GM06990 (cell line): ENCODE data around the gene CST5.
"Not testable (repeated sequence)": the region's sequence is repeated elsewhere in the genome, so short reads cannot be mapped to it uniquely, and the experiment has no call there.

Experiments
- DNase-seq: peaks from one replicate; pipeline ENCODE4 v3.0.0-alpha.2; 2011; ENCODE audit not compliant: insufficient read length; ENCODE audit errors: extremely low read depth
- H3K27me3 ChIP-seq: replicated peaks from 2 replicates; pipeline ENCODE4 v1.6.0; 2011; ENCODE audit warnings: low read length; ENCODE audit not compliant: control insufficient read depth, insufficient read depth
- H3K36me3 ChIP-seq: 2 replicates; pipeline ENCODE4 v1.5.1; 2011; ENCODE audit warnings: low read length; ENCODE audit not compliant: control insufficient read depth, insufficient read depth
- H3K4me3 ChIP-seq: replicated peaks from 2 replicates; pipeline ENCODE4 v1.5.1; 2011; ENCODE audit warnings: low read depth, mild to moderate bottlenecking, control low read depth, low read length
- TF ChIP-seq, protein P1 (sequence below): IDR thresholded peaks from 2 replicates; pipeline ENCODE4 v1.5.1; 2011; ENCODE audit warnings: low read length, control low read depth, mild to moderate bottlenecking, inconsistent platforms; ENCODE audit not compliant: insufficient read depth, poor library complexity, severe bottlenecking

Gene CST5

DNA sequence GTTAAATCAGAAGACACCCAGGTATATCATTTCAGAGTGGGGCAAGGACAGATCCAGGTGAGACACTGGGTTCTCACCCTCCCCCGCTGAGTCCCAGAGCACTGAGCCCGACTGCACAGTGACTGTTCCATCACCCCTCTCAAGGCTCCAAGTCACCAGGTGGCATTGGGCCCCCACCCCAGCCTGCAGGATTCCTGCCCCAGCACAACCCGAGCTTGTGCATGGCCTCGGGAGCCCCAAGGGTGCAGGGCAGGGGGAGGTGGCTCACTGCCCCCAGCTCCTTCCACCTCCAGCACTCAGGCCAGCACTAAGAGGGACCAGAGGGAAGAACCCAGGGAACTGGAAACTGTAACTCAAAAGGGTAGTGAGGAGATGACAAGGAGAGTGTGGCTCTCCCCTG is 39.3 kb upstream of the CST5 start:
- TF ChIP-seq, protein P1, sequence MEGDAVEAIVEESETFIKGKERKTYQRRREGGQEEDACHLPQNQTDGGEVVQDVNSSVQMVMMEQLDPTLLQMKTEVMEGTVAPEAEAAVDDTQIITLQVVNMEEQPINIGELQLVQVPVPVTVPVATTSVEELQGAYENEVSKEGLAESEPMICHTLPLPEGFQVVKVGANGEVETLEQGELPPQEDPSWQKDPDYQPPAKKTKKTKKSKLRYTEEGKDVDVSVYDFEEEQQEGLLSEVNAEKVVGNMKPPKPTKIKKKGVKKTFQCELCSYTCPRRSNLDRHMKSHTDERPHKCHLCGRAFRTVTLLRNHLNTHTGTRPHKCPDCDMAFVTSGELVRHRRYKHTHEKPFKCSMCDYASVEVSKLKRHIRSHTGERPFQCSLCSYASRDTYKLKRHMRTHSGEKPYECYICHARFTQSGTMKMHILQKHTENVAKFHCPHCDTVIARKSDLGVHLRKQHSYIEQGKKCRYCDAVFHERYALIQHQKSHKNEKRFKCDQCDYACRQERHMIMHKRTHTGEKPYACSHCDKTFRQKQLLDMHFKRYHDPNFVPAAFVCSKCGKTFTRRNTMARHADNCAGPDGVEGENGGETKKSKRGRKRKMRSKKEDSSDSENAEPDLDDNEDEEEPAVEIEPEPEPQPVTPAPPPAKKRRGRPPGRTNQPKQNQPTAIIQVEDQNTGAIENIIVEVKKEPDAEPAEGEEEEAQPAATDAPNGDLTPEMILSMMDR: no peak
- H3K36me3 ChIP-seq: no peaks in the 10 kb centered on the region
- no peaks in the 10 kb centered on the region; the same call in 1 of the 2 replicates for H3K27me3 ChIP-seq
- DNase-seq: no peak
- no peak overlapping the region for H3K4me3 ChIP-seq

DNA sequence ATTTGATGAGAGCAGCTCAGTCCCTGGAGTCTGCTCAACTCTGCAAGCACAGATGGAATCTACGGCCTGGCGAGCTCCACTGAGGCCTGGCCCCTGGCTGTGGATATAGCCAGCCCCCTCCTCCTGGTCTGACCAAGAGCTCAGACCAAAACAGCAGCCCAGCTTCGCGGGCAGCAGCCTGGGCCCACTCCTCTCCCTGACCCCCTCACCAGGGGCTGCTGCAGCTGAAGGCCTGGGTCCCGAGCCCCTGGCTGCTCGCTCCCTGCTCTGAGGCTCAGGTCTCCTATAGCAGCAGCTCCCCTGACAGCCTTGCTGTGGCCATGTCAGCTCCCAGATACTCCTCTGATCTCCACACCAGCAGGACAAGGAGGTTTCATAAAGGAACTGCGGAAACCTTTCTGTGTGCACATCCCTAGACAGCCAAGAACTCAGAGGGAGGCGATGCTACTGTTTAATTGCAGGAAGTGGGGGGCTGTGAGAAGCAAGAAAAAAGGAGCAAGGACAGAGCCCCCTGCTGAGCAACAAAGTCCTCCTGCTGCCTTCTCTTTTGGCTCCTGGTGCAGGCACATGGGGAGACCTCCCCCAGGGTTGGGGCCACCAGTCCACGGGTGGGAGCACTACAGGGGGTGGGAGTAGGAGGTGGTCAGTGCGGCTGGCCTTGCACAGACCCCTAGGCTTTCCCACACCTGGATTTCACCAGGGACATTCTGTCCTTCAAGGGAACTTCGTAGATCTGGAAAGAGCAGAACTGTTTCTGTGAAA is 38.7 kb upstream of the CST5 start:
- TF ChIP-seq, protein P1: no peak
- DNase-seq: no peak
- no peaks in the 10 kb centered on the region; the same call in 1 of the 2 replicates for H3K27me3 ChIP-seq
- H3K4me3 ChIP-seq: no peak overlapping the region
- H3K36me3 ChIP-seq: no peaks in the 10 kb centered on the region

DNA sequence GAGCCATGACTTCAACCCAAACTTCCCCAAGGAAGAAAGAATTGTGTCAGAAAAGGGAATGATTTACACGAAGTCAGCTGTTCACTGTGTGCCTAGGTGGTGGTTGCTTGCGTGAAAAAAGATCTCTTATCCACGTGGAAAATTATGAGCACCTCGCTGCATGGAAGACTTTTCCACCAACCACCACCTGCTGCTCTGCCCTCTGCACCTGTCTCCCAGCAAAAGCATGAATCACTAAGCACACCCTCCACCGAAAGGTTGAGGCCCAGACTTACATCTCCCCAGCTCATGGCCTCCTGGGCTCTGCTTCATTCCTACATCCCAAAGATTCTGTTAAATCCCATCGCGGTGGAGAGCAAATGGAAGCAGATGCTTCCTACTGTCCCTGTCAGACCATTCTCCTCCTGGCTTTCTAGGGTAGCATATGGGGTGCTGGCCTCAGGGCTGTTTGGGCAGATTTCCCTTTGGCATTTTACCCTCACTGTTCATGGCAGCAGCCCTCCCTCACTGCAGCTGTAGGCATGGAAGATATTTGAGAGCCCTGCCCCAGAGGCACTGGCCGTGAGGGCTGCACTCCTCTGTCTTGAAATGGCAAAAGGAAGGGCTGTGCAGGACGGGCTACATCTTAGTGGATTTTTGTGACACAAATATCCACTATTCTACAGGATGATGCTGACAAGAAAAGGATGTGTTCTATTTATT is 37.6 kb upstream of the CST5 start:
- Histone ChIP-seq H3K4me3 (no peak overlapping the region), H3K27me3 (no peaks in the 10 kb centered on the region; the same call in 1 of the 2 replicates), H3K36me3 (no peaks in the 10 kb centered on the region)
- TF ChIP-seq, protein P1: no peak
- no peak for DNase-seq

DNA sequence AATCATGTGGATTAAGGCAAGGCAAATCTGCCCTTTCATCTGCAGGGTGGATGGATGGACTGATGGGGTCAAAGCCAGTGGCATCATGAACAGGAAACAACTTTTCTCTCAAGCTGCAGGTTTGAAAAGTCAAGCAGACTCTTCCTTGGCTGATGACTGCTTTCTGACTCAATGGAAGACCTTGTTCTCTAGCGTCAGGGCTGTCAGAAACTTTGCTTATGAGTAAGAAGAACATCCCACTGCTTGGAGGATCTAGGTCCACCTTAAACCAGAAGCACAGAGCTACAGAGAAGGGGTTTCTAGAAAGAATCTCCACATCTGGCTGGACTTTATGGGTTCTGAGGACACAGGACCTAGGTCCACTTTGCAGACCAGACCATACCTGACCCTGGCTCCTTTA is 36.3 kb upstream of the CST5 start:
- Histone ChIP-seq H3K4me3 (no peak overlapping the region), H3K36me3 (no peaks in the 10 kb centered on the region), H3K27me3 (no peaks in the 10 kb centered on the region; the same call in 1 of the 2 replicates)
- TF ChIP-seq, protein P1: no peak
- DNase-seq: no peak

DNA sequence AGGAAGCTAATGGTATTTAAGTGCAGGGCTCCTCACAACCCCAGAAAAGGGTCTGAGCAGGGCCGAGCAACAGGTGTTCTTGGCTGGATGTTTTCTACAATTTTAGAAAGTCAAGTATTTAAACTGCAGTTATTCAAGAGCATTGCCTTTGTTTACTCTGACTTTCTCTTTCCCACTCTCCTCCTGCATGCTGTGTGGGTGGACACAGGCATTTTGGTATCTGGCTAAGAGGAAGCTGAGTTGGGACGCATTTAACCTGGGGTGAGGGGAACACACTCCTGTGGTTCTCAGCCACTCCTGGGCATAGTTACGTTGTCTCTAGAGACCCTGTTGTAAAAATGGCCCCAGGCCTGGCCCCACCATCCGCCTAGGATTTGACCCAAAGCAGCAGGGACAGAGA is 34.9 kb upstream of the CST5 start:
- H3K4me3 ChIP-seq, H3K27me3 ChIP-seq, H3K36me3 ChIP-seq, DNase-seq: not testable (repeated sequence)

DNA sequence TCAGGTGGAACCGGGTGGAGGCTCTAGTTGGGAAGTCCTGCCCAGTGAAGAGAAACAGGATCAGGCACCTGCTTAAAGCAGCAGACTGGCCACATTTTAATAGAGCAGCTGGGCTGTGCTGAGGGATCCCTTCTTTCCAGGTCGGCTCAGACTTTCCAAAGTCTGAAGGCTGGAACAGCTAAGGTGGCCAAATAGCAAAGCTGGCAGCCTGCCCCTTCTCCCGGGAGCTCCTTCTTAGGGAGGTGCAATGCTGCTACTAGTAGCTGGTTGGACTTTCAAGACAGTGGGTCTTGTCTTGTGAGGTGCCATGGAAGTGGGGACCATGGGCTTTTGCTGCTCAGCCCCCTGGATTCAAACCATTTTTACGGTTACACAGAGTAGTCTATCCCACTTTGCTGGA is 30.7 kb upstream of the CST5 start:
- Histone ChIP-seq H3K4me3 (no peak overlapping the region), H3K36me3 (no peaks in the 10 kb centered on the region), H3K27me3 (peaks cover 1% of the 10 kb centered on the region; the same call in 1 of the 2 replicates)
- TF ChIP-seq, protein P1: no peak
- no peak for DNase-seq
